GM10248 (cell line): ENCODE results near the gene FBXO24.

Experiments used
- CTCF ChIA-PET: fragments of 300-600 bp; sonication (Branson Sonifier 250); formaldehyde crosslinking; extraction: SDS; loops from one replicate; lab custom pipeline; 2021; ENCODE audit warnings: antibody characterized with exemption; lab: Yijun Ruan, JAX
- POLR2A ChIA-PET: fragments of 350-650 bp; sonication (Branson Sonifier 250); formaldehyde crosslinking; extraction: SDS; loops from one replicate; lab custom pipeline; 2020; ENCODE audit warnings: antibody characterized with exemption; lab: Yijun Ruan, JAX
- DNase-seq: peaks from one replicate; pipeline ENCODE4 v3.0.0; 2012; ENCODE audit errors: extremely low spot score
- CTCF ChIP-seq: IDR thresholded peaks from 2 replicates; pipeline ENCODE4 v1.5.1; 2012; ENCODE audit warnings: mild to moderate bottlenecking, low read depth; ENCODE audit errors: extremely low read depth, missing control alignments, control extremely low read depth

The FBXO24 gene

DNA sequence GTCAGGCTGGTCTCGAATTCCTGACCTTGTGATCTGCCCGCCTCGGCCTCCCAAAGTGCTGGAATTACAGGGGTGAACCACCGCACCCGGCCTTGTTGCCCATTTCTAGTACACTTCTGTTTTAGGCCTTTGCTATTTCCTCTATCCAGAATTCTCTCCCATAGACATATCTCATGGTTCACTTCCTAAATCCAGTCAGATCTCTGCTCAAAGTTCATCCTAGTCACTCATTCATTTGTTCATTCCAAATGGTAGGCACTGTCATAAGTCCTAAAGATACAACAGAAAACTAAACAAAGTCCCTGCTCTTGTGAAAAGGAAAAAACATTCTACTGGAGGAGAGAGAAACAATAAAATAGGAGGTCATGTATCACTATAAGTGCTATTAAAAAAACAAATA, 23.8 kb downstream of the FBXO24 start:
- POLR2A ChIA-PET = no interaction called here
- TF ChIP-seq CTCF = no peak
- CTCF ChIA-PET = no interaction called here
- DNase-seq = no peak

GRCh38 chr7:100611983-100612729, 26.0 kb downstream of the FBXO24 start, which contains the start of gene MOSPD3:
MOSPD3 (plus strand) TSS chr7:100612540; CDS start chr7:100612792, 252 bp downstream.
- POLR2A ChIA-PET = interaction anchor here (1.0 to 1.5 kb wide), 3 partner anchors 26 to 94 kb away, joined by 3 to 14 read pairs (median 4); partner anchors contain the start of genes FBXO24, LRCH4 and POP7
- TF ChIP-seq CTCF = no peak

GRCh38 chr7:100612730-100613390, 26.7 kb downstream of the FBXO24 start:
- ChIA-PET POLR2A (interaction anchor here (0.6 to 1.5 kb wide), 4 partner anchors 27 to 172 kb away, joined by 3 to 14 read pairs (median 4); partner anchors contain the start of genes FBXO24, LRCH4 and POP7), CTCF (interaction anchor here (0.7 to 4.2 kb wide), 23 partner anchors 9 to 240 kb away, joined by 3 to 15 read pairs (median 3); partner anchors contain the start of genes FBXO24, POP7 and SLC12A9)
- peak; percentile 19 for TF ChIP-seq CTCF
- no peak for DNase-seq

More at GRCh38 chr7:100611983-100612729, 26.0 kb downstream of the FBXO24 start, which contains the start of gene MOSPD3:
- peak; percentile 99 for DNase-seq
- CTCF ChIA-PET = interaction anchor here (0.7 to 4.2 kb wide), 18 partner anchors 8 to 240 kb away, joined by 3 to 15 read pairs (median 4); partner anchors contain the start of genes FBXO24, POP7 and SLC12A9

GRCh38 chr7:100613412-100614175, 27.5 kb downstream of the FBXO24 start:
- POLR2A ChIA-PET = interaction anchor here (0.6 kb wide), 1 partner anchor 172 kb away, joined by 3 read pairs; no protein-coding TSS in a partner anchor
- TF ChIP-seq CTCF = no peak
- CTCF ChIA-PET = interaction anchor here (0.7 to 4.2 kb wide), 13 partner anchors 12 to 131 kb away, joined by 3 to 15 read pairs (median 5); partner anchors contain the start of gene POP7
- DNase-seq = no peak

GRCh38 chr7:100614308-100614861, 28.3 kb downstream of the FBXO24 start:
- DNase-seq = no peak
- POLR2A ChIA-PET = no interaction called here

More at GRCh38 chr7:100614308-100614861, 28.3 kb downstream of the FBXO24 start:
- TF ChIP-seq CTCF = no peak
- CTCF ChIA-PET = interaction anchor here (1.1 to 4.2 kb wide), 7 partner anchors 11 to 132 kb away, joined by 3 to 12 read pairs (median 6); partner anchors contain the start of gene POP7
